PC-3 (cell line): ENCODE measurements around the gene TEX9.

Source experiments
- CTCF ChIP-seq: fragments of 300-600 bp; sonication (generic); conservative IDR thresholded peaks from 2 replicates; pipeline ENCODE4 v1.5.1; 2017; ENCODE audit warnings: antibody characterized with exemption, low read depth, mild to moderate bottlenecking, low read length
- EZH2 ChIP-seq: fragments of 300-600 bp; sonication (generic); IDR thresholded peaks from one replicate; pipeline ENCODE4 v1.6.1; 2017; ENCODE audit warnings: antibody characterized with exemption, mild to moderate bottlenecking, low read length; ENCODE audit not compliant: unreplicated experiment
- EZH2phosphoT487 ChIP-seq: fragments of 300-600 bp; sonication (generic); IDR thresholded peaks from 2 replicates; pipeline ENCODE4 v1.6.1; 2018; ENCODE audit warnings: mild to moderate bottlenecking, antibody characterized with exemption, low read length, borderline replicate concordance

GRCh38 chr15:56468401-56468800 is 103.2 kb downstream of the TEX9 start:
- TF ChIP-seq CTCF (no peak), EZH2 (no peak), EZH2phosphoT487 (no peak)
